ENCODE results near the gene GRIK5. TPM values are rescaled to one million over a fixed set of nuclear protein-coding genes. Genes with fewer than 3 reads are reported as not detected.

Gene GRIK5
- total RNA-seq, 1 donor from 2014 or later = 0.09 TPM

DNA sequence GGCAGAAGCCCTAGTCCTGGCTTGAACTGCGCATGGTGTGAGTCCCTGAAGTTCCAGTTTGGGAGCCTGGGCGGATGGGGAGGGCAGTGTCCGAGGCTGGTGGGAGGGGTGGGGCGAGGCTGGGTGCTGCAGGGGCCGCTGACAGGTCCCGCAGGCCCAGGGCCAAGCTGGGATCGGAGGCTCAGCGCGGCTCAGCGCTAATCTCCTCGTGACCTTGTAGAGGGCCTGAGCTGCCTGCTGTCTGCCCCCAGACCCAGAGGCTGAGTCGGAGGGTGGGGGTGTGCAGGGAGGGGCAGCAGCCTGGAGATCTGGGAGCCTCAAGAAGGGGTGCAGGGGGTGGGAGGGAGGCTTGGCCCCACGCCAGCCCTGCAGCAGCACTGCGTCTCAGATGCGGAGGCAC, 79.0 kb downstream of the GRIK5 start:
- POLR2A ChIA-PET = no interaction called here
- Mint-ChIP-seq H3K27me3 (peaks cover 15% of the 10 kb centered on the region), H3K36me3 (ENCODE audit: low read depth) (no peaks in the 10 kb centered on the region), H3K4me1 (peaks cover 16% of the 10 kb centered on the region), H3K9me3 (no peaks in the 10 kb centered on the region), H3K4me3 (no peak overlapping the region), H3K27ac (no peak overlapping the region)
- ATAC-seq (ENCODE audit: low read depth) (no peak), DNase-seq (no peak)
- TF ChIP-seq, protein P1, sequence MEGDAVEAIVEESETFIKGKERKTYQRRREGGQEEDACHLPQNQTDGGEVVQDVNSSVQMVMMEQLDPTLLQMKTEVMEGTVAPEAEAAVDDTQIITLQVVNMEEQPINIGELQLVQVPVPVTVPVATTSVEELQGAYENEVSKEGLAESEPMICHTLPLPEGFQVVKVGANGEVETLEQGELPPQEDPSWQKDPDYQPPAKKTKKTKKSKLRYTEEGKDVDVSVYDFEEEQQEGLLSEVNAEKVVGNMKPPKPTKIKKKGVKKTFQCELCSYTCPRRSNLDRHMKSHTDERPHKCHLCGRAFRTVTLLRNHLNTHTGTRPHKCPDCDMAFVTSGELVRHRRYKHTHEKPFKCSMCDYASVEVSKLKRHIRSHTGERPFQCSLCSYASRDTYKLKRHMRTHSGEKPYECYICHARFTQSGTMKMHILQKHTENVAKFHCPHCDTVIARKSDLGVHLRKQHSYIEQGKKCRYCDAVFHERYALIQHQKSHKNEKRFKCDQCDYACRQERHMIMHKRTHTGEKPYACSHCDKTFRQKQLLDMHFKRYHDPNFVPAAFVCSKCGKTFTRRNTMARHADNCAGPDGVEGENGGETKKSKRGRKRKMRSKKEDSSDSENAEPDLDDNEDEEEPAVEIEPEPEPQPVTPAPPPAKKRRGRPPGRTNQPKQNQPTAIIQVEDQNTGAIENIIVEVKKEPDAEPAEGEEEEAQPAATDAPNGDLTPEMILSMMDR (IDR thresholded peaks at IDR 0.05) = no peak
- CTCF ChIA-PET = no interaction called here
- intact Hi-C loops (cut with micrococcal nuclease) = no loop called here

GRCh38 chr19:41990615-41991014, 79.4 kb downstream of the GRIK5 start:
- CTCF ChIA-PET = no interaction called here
- intact Hi-C loops (cut with micrococcal nuclease) = no loop called here
- H3K4me1 Mint-ChIP-seq = peaks cover 14% of the 10 kb centered on the region

DNA sequence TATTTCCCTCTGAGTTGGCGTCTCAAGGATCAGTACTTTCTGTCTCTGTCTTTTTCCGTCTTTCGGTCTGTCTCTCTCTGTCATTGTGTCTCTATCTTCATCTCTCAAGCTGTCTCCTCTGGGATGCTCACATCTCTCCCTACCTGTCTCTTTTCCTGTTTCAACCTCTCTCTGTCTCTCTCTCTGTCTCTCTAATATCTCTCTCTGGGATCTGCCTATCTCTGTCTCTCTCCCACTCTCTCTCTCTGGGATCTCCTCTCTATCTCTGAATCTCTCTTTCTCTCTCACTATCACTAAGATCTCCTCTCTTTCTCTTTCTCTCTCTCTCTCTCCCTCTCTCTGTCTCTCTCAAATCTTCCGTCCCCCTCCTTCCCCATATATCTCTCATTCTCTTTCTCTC, 80.0 kb downstream of the GRIK5 start:
- Mint-ChIP-seq H3K9me3 (no peaks in the 10 kb centered on the region), H3K4me1 (peaks cover 10% of the 10 kb centered on the region), H3K27ac (no peak overlapping the region), H3K4me3 (no peak overlapping the region), H3K36me3 (ENCODE audit: low read depth) (peaks cover 3% of the 10 kb centered on the region), H3K27me3 (peaks cover 7% of the 10 kb centered on the region)
- TF ChIP-seq, protein P1 (IDR thresholded peaks at IDR 0.05) = no peak
- CTCF ChIA-PET = no interaction called here
- DNase-seq = no peak
- intact Hi-C loops (cut with micrococcal nuclease) = no loop called here
- POLR2A ChIA-PET = no interaction called here
- no peak for ATAC-seq (ENCODE audit: low read depth)

More at GRCh38 chr19:41990615-41991014, 79.4 kb downstream of the GRIK5 start:
- no peak for ATAC-seq (ENCODE audit: low read depth)
- Mint-ChIP-seq H3K36me3 (ENCODE audit: low read depth) (no peaks in the 10 kb centered on the region), H3K27ac (no peak overlapping the region), H3K9me3 (no peaks in the 10 kb centered on the region), H3K4me3 (no peak overlapping the region), H3K27me3 (peaks cover 13% of the 10 kb centered on the region)
- TF ChIP-seq, protein P1 (IDR thresholded peaks at IDR 0.05) = no peak
- no peak for DNase-seq
- POLR2A ChIA-PET = no interaction called here

DNA sequence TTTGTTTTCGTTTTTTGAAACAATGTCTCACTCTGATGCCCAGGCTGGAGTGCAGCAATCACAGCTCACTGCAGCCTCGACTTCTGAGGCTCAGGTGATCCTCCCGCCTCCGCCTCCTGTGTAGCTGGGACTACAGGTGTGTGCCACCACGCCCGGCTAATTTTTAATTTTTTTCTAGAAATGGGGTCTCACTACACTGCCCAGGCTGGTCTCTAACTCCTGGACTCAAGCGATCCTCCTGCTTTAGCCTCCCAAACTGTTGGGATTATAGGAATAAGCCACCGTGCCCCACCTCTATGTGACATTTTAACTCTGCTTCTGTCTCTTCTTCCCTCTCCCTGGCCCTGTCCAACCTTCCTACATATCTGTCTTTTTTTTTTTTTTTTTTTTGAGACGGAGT, 81.1 kb downstream of the GRIK5 start:
- no peak for ATAC-seq (ENCODE audit: low read depth)
- Mint-ChIP-seq H3K27me3 (peaks cover 4% of the 10 kb centered on the region), H3K36me3 (ENCODE audit: low read depth) (peaks cover 3% of the 10 kb centered on the region), H3K4me3 (no peak overlapping the region), H3K27ac (no peak overlapping the region), H3K4me1 (peaks cover 7% of the 10 kb centered on the region), H3K9me3 (no peaks in the 10 kb centered on the region)
- CTCF ChIA-PET = no interaction called here
- DNase-seq = no peak
- TF ChIP-seq, protein P1 (IDR thresholded peaks at IDR 0.05) = no peak
- POLR2A ChIA-PET = no interaction called here
- intact Hi-C loops (cut with micrococcal nuclease) = no loop called here

DNA sequence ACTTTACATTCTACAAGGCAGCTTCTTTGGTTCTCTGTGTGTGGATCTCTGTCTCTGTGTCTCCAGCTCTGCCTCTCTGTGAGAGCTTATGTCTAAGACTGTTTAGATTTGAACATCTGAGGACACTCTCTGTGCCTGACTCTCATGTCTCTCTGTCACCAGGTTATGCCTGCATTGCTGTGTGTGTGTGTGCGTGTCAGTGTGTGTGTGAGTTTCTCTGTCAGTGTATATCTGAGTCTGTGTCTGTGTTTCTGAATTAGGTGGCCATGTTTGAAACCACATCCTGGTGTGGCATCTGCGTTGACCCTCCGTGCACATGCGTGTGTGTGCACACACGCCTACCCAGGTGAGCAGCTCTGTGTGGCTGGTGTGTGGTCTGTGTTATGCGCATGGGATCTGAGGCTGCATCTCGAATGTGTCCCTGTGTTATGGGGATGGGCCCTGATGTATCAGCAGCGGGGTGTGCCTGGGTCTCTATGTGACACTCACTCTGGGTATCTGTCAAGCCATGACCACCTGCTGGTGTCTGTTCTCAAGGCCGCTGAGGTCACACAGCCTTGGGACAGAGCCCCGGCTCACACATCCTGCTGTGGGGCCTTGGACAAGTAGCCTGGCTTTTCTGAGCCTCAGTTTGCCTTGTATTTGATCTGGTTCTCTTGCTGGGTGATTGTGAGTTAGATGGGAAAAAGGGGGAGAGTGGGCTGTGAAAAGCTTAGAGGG, 82.7 kb downstream of the GRIK5 start:
- POLR2A ChIA-PET = no interaction called here
- Mint-ChIP-seq H3K9me3 (no peaks in the 10 kb centered on the region), H3K4me1 (no peaks in the 10 kb centered on the region), H3K27me3 (no peaks in the 10 kb centered on the region), H3K4me3 (no peak overlapping the region), H3K36me3 (ENCODE audit: low read depth) (peaks cover 3% of the 10 kb centered on the region), H3K27ac (no peak overlapping the region)
- no peak for DNase-seq
- CTCF ChIA-PET = no interaction called here
- ATAC-seq (ENCODE audit: low read depth) = no peak
- intact Hi-C loops (cut with micrococcal nuclease) = no loop called here
- TF ChIP-seq, protein P1 (IDR thresholded peaks at IDR 0.05) = no peak

All from activated B cell treated with CpG ODN at 0.5 μM for 24 hours (primary cell).